CD4-positive, CD25-positive, alpha-beta regulatory T cell (primary cell): ENCODE results near the gene GKN2. TPM values are rescaled to one million over a fixed set of nuclear protein-coding genes. Genes with fewer than 3 reads are reported as not detected.

Source experiments
- ATAC-seq, 2 donors: fragments of 150-1000 bp; cut with Tn5 transposase; one replicate each; pipeline ENCODE4 v1.10.0; 2021; ENCODE audit warnings: low read depth in 2 of 2, moderate number of reproducible peaks in 2 of 2, moderate library complexity in 1 of 2
- DNase-seq, 3 donors: peaks; one replicate each; pipeline versions ENCODE4 v3.0.0 to v3.0.0-alpha.2; 2012 to 2022; ENCODE audit warnings: mixed read lengths in 1 of 3
- H3K27ac ChIP-seq: one replicate; pipeline ENCODE4 v1.7.0; 2013; ENCODE audit warnings: mild to moderate bottlenecking, low read length; ENCODE audit not compliant: insufficient read depth, poor library complexity, severe bottlenecking
- H3K27me3 ChIP-seq: one replicate; pipeline ENCODE4 v1.7.0; 2013; ENCODE audit warnings: low read length; ENCODE audit not compliant: control insufficient read depth, insufficient read depth
- H3K36me3 ChIP-seq: one replicate; pipeline ENCODE4 v1.7.0; 2013; ENCODE audit warnings: mild to moderate bottlenecking, low read length, moderate library complexity; ENCODE audit not compliant: control insufficient read depth, insufficient read depth
- H3K4me1 ChIP-seq: 2 replicates; pipeline ENCODE4 v1.7.0; 2013; ENCODE audit warnings: mild to moderate bottlenecking, low read length; ENCODE audit not compliant: insufficient read depth, control insufficient read depth, poor library complexity, severe bottlenecking
- H3K4me3 ChIP-seq: one replicate; pipeline ENCODE4 v1.7.0; 2013; ENCODE audit warnings: low read depth, mild to moderate bottlenecking, low read length, moderate library complexity
- H3K9me3 ChIP-seq, 2 experiments: 1 replicate in 1 of 2; 2 replicates in 1 of 2; pipeline ENCODE4 v1.7.0; 2013; ENCODE audit warnings: low read length in 2 of 2, mild to moderate bottlenecking in 1 of 2, moderate library complexity in 1 of 2; ENCODE audit not compliant: control insufficient read depth in 2 of 2
- H3K27ac Mint-ChIP-seq, 3 donors: one replicate each; pipeline ENCODE4 v1.8.0; 2020 to 2022; ENCODE audit warnings: mild to moderate bottlenecking in 3 of 3, mixed read lengths in 3 of 3, moderate library complexity in 2 of 3
- H3K27me3 Mint-ChIP-seq: one replicate; pipeline ENCODE4 v1.8.0; 2022; ENCODE audit warnings: mild to moderate bottlenecking, mixed read lengths
- H3K36me3 Mint-ChIP-seq: one replicate; pipeline ENCODE4 v1.8.0; 2020; ENCODE audit warnings: mixed read lengths
- H3K4me1 Mint-ChIP-seq, 4 donors: one replicate each; pipeline ENCODE4 v1.8.0; 2020 to 2022; ENCODE audit warnings: mixed read lengths in 4 of 4, mild to moderate bottlenecking in 1 of 4
- H3K4me3 Mint-ChIP-seq, 4 donors: one replicate each; pipeline ENCODE4 v1.8.0; 2020 to 2022; ENCODE audit warnings: mild to moderate bottlenecking in 4 of 4, mixed read lengths in 4 of 4, moderate library complexity in 3 of 4
- H3K9me3 Mint-ChIP-seq, 7 donors: one replicate each; pipeline ENCODE4 v1.8.0; 2020 to 2022; ENCODE audit warnings: mixed read lengths in 7 of 7, mild to moderate bottlenecking in 3 of 7, moderate library complexity in 2 of 7
- polyA plus RNA-seq, 4 donors: library from polyadenylated mRNA; unstranded; fragments of 300-500 nt; fragmentation: Illumina TruSeq; gene quantifications; one replicate each; pipeline ENCODE4 v1.2.3, GENCODE V29; 2021
- total RNA-seq: library from RNA; stranded (reverse); gene quantifications from one replicate; pipeline ENCODE4 v1.2.3, GENCODE V29; 2022

Gene GKN2
- total and polyA plus RNA-seq, 5 donors from 2014 or later = not detected

GRCh38 chr2:68917034-68917718 is 35.5 kb downstream of the GKN2 start:
- Histone ChIP-seq H3K9me3 (no peaks in the 10 kb centered on the region), H3K27me3 (no peaks in the 10 kb centered on the region), H3K27ac (no peak overlapping the region), H3K36me3 (no peaks in the 10 kb centered on the region), H3K4me3 (no peak overlapping the region), H3K4me1 (peaks cover 13% of the 10 kb centered on the region)
- DNase-seq (no peak), ATAC-seq (no peak)
- Mint-ChIP-seq H3K9me3 (no peaks in the 10 kb centered on the region), H3K4me1 (no peaks in the 10 kb centered on the region), H3K36me3 (no peaks in the 10 kb centered on the region), H3K4me3 (no peak overlapping the region), H3K27ac (no peak overlapping the region), H3K27me3 (no peaks in the 10 kb centered on the region)

- Mint-ChIP-seq H3K36me3 (no peaks in the 10 kb centered on the region), H3K4me1 (no peaks in the 10 kb centered on the region), H3K27me3 (no peaks in the 10 kb centered on the region), H3K9me3 (no peaks in the 10 kb centered on the region), H3K27ac (no peak overlapping the region), H3K4me3 (no peak overlapping the region)
- no peak overlapping the region for H3K27ac ChIP-seq
- H3K4me1 ChIP-seq = peaks cover 23% of the 10 kb centered on the region
- no peak overlapping the region for H3K4me3 ChIP-seq
- no peak for ATAC-seq
- H3K36me3 ChIP-seq = no peaks in the 10 kb centered on the region
- H3K9me3 ChIP-seq = no peaks in the 10 kb centered on the region
- H3K27me3 ChIP-seq = no peaks in the 10 kb centered on the region
- no peak for DNase-seq
These were observed 36.5 kb downstream of the GKN2 start for GRCh38 chr2:68916226-68916625.

- H3K27me3 ChIP-seq = no peaks in the 10 kb centered on the region
- Mint-ChIP-seq H3K9me3 (no peaks in the 10 kb centered on the region), H3K4me3 (no peak overlapping the region), H3K27me3 (no peaks in the 10 kb centered on the region), H3K36me3 (no peaks in the 10 kb centered on the region), H3K4me1 (peaks cover 0 to 3% (median under 1%) of the 10 kb centered on the region in 4 donors), H3K27ac (no peak overlapping the region)
- H3K4me3 ChIP-seq = no peak overlapping the region
- H3K36me3 ChIP-seq = no peaks in the 10 kb centered on the region
- ATAC-seq = no peak
- no peaks in the 10 kb centered on the region for H3K9me3 ChIP-seq
- no peak for DNase-seq
- peaks cover 28% of the 10 kb centered on the region for H3K4me1 ChIP-seq
- H3K27ac ChIP-seq = no peak overlapping the region
These were observed 37.3 kb downstream of the GKN2 start for GRCh38 chr2:68915393-68915792.

- ATAC-seq (no peak), DNase-seq (no peak)
- no peak overlapping the region for H3K4me3 ChIP-seq
- H3K27ac ChIP-seq = peak overlapping the region; percentile 61
- H3K36me3 Mint-ChIP-seq = no peaks in the 10 kb centered on the region
- H3K4me1 ChIP-seq = peaks cover 44% of the 10 kb centered on the region
- no peaks in the 10 kb centered on the region for H3K27me3 ChIP-seq
- H3K27me3 Mint-ChIP-seq = no peaks in the 10 kb centered on the region
- H3K36me3 ChIP-seq = no peaks in the 10 kb centered on the region
- H3K9me3 ChIP-seq = no peaks in the 10 kb centered on the region
- no peak overlapping the region for H3K4me3 Mint-ChIP-seq
- peaks cover 9 to 23% (median 17%) of the 10 kb centered on the region in 4 donors for H3K4me1 Mint-ChIP-seq
- no peaks in the 10 kb centered on the region for H3K9me3 Mint-ChIP-seq
- H3K27ac Mint-ChIP-seq = no peak overlapping the region
These were observed 39.3 kb downstream of the GKN2 start for GRCh38 chr2:68913359-68913758.

- H3K4me1 ChIP-seq = peaks cover 50% of the 10 kb centered on the region
- H3K4me1 Mint-ChIP-seq = peaks cover 12 to 29% (median 22%) of the 10 kb centered on the region in 4 donors
- DNase-seq (peak in 1 of 3 donors; percentile 81), ATAC-seq (no peak)
- H3K4me3 Mint-ChIP-seq = no peak overlapping the region
- H3K36me3 Mint-ChIP-seq = no peaks in the 10 kb centered on the region
- no peak overlapping the region for H3K27ac Mint-ChIP-seq
- no peaks in the 10 kb centered on the region for H3K27me3 Mint-ChIP-seq
- H3K36me3 ChIP-seq = no peaks in the 10 kb centered on the region
- no peaks in the 10 kb centered on the region for H3K9me3 Mint-ChIP-seq
- peak overlapping the region; percentile 61 for H3K27ac ChIP-seq
- peak overlapping the region; percentile 26 for H3K4me3 ChIP-seq
- H3K27me3 ChIP-seq = no peaks in the 10 kb centered on the region
- H3K9me3 ChIP-seq = no peaks in the 10 kb centered on the region
These were observed 40.0 kb downstream of the GKN2 start for GRCh38 chr2:68912732-68913131.

GRCh38 chr2:68912111-68912510 is 40.6 kb downstream of the GKN2 start:
- H3K4me1 ChIP-seq = peaks cover 55% of the 10 kb centered on the region
- no peak for DNase-seq
- no peak overlapping the region for H3K4me3 ChIP-seq
- peak overlapping the region; percentile 25 for H3K27ac ChIP-seq
- peaks cover 12 to 35% (median 27%) of the 10 kb centered on the region in 4 donors for H3K4me1 Mint-ChIP-seq
- H3K9me3 ChIP-seq = no peaks in the 10 kb centered on the region
- no peak for ATAC-seq
- no peaks in the 10 kb centered on the region for H3K27me3 Mint-ChIP-seq
- no peaks in the 10 kb centered on the region for H3K36me3 Mint-ChIP-seq
- H3K4me3 Mint-ChIP-seq = no peak overlapping the region
- no peaks in the 10 kb centered on the region for H3K27me3 ChIP-seq
- no peak overlapping the region for H3K27ac Mint-ChIP-seq
- no peaks in the 10 kb centered on the region for H3K36me3 ChIP-seq
- H3K9me3 Mint-ChIP-seq = no peaks in the 10 kb centered on the region

GRCh38 chr2:68911709-68912108 is 41.0 kb downstream of the GKN2 start:
- Histone ChIP-seq H3K4me1 (peaks cover 55% of the 10 kb centered on the region), H3K36me3 (no peaks in the 10 kb centered on the region), H3K9me3 (no peaks in the 10 kb centered on the region), H3K27ac (peak overlapping the region; percentile 34), H3K4me3 (no peak overlapping the region), H3K27me3 (no peaks in the 10 kb centered on the region)
- no peak overlapping the region for H3K27ac Mint-ChIP-seq
- peak overlapping the region in 1 of 4 donors; percentile 61 for H3K4me3 Mint-ChIP-seq
- H3K27me3 Mint-ChIP-seq = no peaks in the 10 kb centered on the region
- no peaks in the 10 kb centered on the region for H3K9me3 Mint-ChIP-seq
- H3K4me1 Mint-ChIP-seq = peaks cover 12 to 38% (median 28%) of the 10 kb centered on the region in 4 donors
- ATAC-seq (no peak), DNase-seq (peak in 1 of 3 donors; percentile 4)
- no peaks in the 10 kb centered on the region for H3K36me3 Mint-ChIP-seq

GRCh38 chr2:68911246-68911645 is 41.4 kb downstream of the GKN2 start:
- no peaks in the 10 kb centered on the region for H3K9me3 Mint-ChIP-seq
- Histone ChIP-seq H3K4me3 (peak overlapping the region; percentile 22), H3K27ac (peak overlapping the region; percentile 34), H3K27me3 (no peaks in the 10 kb centered on the region), H3K36me3 (no peaks in the 10 kb centered on the region), H3K4me1 (peaks cover 55% of the 10 kb centered on the region), H3K9me3 (no peaks in the 10 kb centered on the region)
- H3K27ac Mint-ChIP-seq = no peak overlapping the region
- ATAC-seq = no peak
- H3K27me3 Mint-ChIP-seq = no peaks in the 10 kb centered on the region
- no peaks in the 10 kb centered on the region for H3K36me3 Mint-ChIP-seq
- DNase-seq = peak in 1 of 3 donors; percentile 53
- peak overlapping the region in 1 of 4 donors; percentile 61 for H3K4me3 Mint-ChIP-seq
- peaks cover 12 to 42% (median 30%) of the 10 kb centered on the region in 4 donors for H3K4me1 Mint-ChIP-seq
